CD4-positive, alpha-beta T cell (primary cell): ENCODE results near the gene NR1H4. TPM values are rescaled to one million over a fixed set of nuclear protein-coding genes. Genes with fewer than 3 reads are reported as not detected.
A peak's percentile ranks its signal among the peaks of the same experiment; 100 is the strongest.

Source experiments
- ATAC-seq: fragments of 200-7000 bp; cut with Tn5 transposase; one replicate; pipeline ENCODE4 v1.10.0; 2022; ENCODE audit warnings: mild to moderate bottlenecking; ENCODE audit not compliant: poor library complexity
- CTCF ChIA-PET: fragments of 350-600 bp; sonication (Branson Sonifier 250); formaldehyde crosslinking; loops from one replicate; lab custom pipeline; 2021; ENCODE audit warnings: antibody characterized with exemption, inconsistent platforms; lab: Charles Lee
- POLR2A ChIA-PET: fragments of 350-600 bp; sonication (Branson Sonifier 250); formaldehyde crosslinking; loops from one replicate; lab custom pipeline; 2021; ENCODE audit warnings: antibody characterized with exemption, inconsistent platforms; lab: Charles Lee
- DNase-seq, 14 experiments: peaks; one replicate each; pipeline ENCODE4 v3.0.0-alpha.2; 2013 to 2020; ENCODE audit warnings: mixed read lengths in 2 of 14
- H3K27ac ChIP-seq, 2 donors: one replicate each; pipeline versions ENCODE4 v1.5.1 to v1.7.0; 2013; ENCODE audit warnings: low read length in 2 of 2, low read depth in 1 of 2, mild to moderate bottlenecking in 1 of 2
- H3K27me3 ChIP-seq, 2 experiments: 1 replicate in 1 of 2; 2 replicates in 1 of 2; pipeline versions ENCODE4 v1.6.1 to v1.7.0; 2013; ENCODE audit warnings: low read length in 2 of 2, control low read depth in 1 of 2, mild to moderate bottlenecking in 1 of 2, moderate library complexity in 1 of 2; ENCODE audit not compliant: insufficient read depth in 2 of 2, control insufficient read depth in 1 of 2
- H3K36me3 ChIP-seq: one replicate; pipeline ENCODE4 v1.6.1; 2013; ENCODE audit warnings: low read length, control low read depth; ENCODE audit not compliant: insufficient read depth
- H3K4me1 ChIP-seq: one replicate; pipeline ENCODE4 v1.6.1; 2013; ENCODE audit warnings: low read length, control low read depth; ENCODE audit not compliant: insufficient read depth
- H3K4me3 ChIP-seq: one replicate; pipeline ENCODE4 v1.5.1; 2013; ENCODE audit warnings: mild to moderate bottlenecking, low read length, moderate library complexity
- H3K9me3 ChIP-seq, 2 experiments: 1 replicate in 1 of 2; 2 replicates in 1 of 2; pipeline versions ENCODE4 v1.6.1 to v1.7.0; 2013; ENCODE audit warnings: low read length in 2 of 2, mild to moderate bottlenecking in 2 of 2, control low read depth in 1 of 2, moderate library complexity in 1 of 2; ENCODE audit not compliant: control insufficient read depth in 1 of 2, insufficient read depth in 1 of 2
- H3K27ac Mint-ChIP-seq: one replicate; pipeline ENCODE4 v1.8.0; 2020; ENCODE audit warnings: mixed read lengths
- H3K27me3 Mint-ChIP-seq: one replicate; pipeline ENCODE4 v1.8.0; 2021; ENCODE audit warnings: mixed read lengths
- H3K36me3 Mint-ChIP-seq: one replicate; pipeline ENCODE4 v1.8.0; 2021; ENCODE audit warnings: low read depth, mixed read lengths
- H3K4me1 Mint-ChIP-seq: one replicate; pipeline ENCODE4 v1.8.0; 2021; ENCODE audit warnings: low read depth, mixed read lengths
- H3K4me3 Mint-ChIP-seq: one replicate; pipeline ENCODE4 v1.8.0; 2020; ENCODE audit warnings: mild to moderate bottlenecking, mixed read lengths
- H3K9me3 Mint-ChIP-seq: one replicate; pipeline ENCODE4 v1.8.0; 2020; ENCODE audit warnings: mixed read lengths
- CTCF ChIP-seq: fragments of 200-600 bp; IDR thresholded peaks from one replicate; pipeline ENCODE4 v1.8.0; 2022; ENCODE audit warnings: antibody characterized with exemption, mild to moderate bottlenecking
- intact Hi-C, 2 experiments: fragments of 100-400 bp; cut with DNase I in 1 of 2; cut with micrococcal nuclease in 1 of 2; formaldehyde crosslinking; loops; one replicate each; pipeline versions ENCODE4 v1.15.1 to v1.9.0; 2023 to 2025; cut with DNase I, micrococcal nuclease
- total RNA-seq, 174 experiments: library from RNA in 2 of 174; stranded (reverse) in 2 of 174; gene quantifications; one replicate each; pipeline ENCODE4 v1.2.3 and lab custom pipeline; 2021 to 2026

The NR1H4 gene
- total RNA-seq, 2 experiments from 2014 or later = not detected

- Histone ChIP-seq H3K4me3 (no peak overlapping the region), H3K4me1 (no peaks in the 10 kb centered on the region), H3K36me3 (no peaks in the 10 kb centered on the region), H3K27me3 (peaks cover 6 to 7% of the 10 kb centered on the region in 2 experiments), H3K9me3 (no peaks in the 10 kb centered on the region), H3K27ac (no peak overlapping the region)
- no peaks in the 10 kb centered on the region for H3K9me3 Mint-ChIP-seq
- H3K27ac Mint-ChIP-seq = no peak overlapping the region
- ATAC-seq (no peak), DNase-seq (no peak)
- no peaks in the 10 kb centered on the region for H3K4me1 Mint-ChIP-seq
- H3K36me3 Mint-ChIP-seq = no peaks in the 10 kb centered on the region
- intact Hi-C loops = no loop called here
- H3K4me3 Mint-ChIP-seq = no peak overlapping the region
- H3K27me3 Mint-ChIP-seq = peaks cover 38% of the 10 kb centered on the region
- ChIA-PET CTCF (no interaction called here), POLR2A (no interaction called here)
- TF ChIP-seq CTCF = no peak
Observed at GRCh38 chr12:100564905-100565467, 91.3 kb downstream of the NR1H4 start.

DNA sequence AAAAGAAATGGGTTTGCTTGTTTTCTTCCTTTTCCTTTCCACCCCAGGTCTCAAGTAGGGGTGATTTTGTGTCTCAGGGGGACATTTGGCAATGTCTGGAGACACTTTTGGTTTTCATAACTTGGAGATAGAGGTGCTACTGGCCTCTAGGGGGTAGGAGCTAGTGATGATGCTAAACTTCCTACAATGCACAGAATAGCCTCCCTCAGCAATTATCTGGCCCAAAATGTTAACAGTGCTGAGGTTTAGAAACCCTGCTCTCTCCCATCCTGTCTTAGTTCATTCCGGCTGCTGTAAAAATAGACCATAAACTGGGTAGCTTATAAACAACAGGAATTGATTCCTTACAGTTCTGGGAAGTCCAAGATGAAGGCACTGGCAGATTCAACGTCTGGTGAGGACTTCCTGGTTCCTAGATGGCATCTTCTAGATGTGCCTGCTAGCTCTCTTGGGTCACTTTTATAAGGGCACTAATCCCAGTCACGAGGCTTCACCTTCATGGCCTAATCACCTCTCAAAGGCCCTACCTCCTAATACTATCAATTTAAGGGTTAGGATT is 92.4 kb downstream of the NR1H4 start:
- H3K4me1 Mint-ChIP-seq = no peaks in the 10 kb centered on the region
- TF ChIP-seq CTCF = no peak
- Histone ChIP-seq H3K27ac (no peak overlapping the region), H3K4me1 (no peaks in the 10 kb centered on the region), H3K9me3 (no peaks in the 10 kb centered on the region), H3K36me3 (no peaks in the 10 kb centered on the region), H3K4me3 (no peak overlapping the region), H3K27me3 (peaks cover 6 to 7% of the 10 kb centered on the region in 2 experiments)
- H3K27ac Mint-ChIP-seq = no peak overlapping the region
- H3K27me3 Mint-ChIP-seq = peaks cover 30% of the 10 kb centered on the region
- DNase-seq = no peak
- no peak for ATAC-seq
- ChIA-PET CTCF (no interaction called here), POLR2A (no interaction called here)
- no peaks in the 10 kb centered on the region for H3K9me3 Mint-ChIP-seq
- no peak overlapping the region for H3K4me3 Mint-ChIP-seq
- no peaks in the 10 kb centered on the region for H3K36me3 Mint-ChIP-seq
- intact Hi-C loops = no loop called here

- DNase-seq = peak in 3 of 14 experiments; percentile 17 to 58 (median 46)
- ChIA-PET CTCF (no interaction called here), POLR2A (no interaction called here)
- Mint-ChIP-seq H3K4me1 (no peaks in the 10 kb centered on the region), H3K27ac (no peak overlapping the region), H3K9me3 (no peaks in the 10 kb centered on the region), H3K27me3 (peaks cover 30% of the 10 kb centered on the region), H3K36me3 (no peaks in the 10 kb centered on the region), H3K4me3 (no peak overlapping the region)
- no peaks in the 10 kb centered on the region for H3K9me3 ChIP-seq
- H3K4me1 ChIP-seq = no peaks in the 10 kb centered on the region
- H3K36me3 ChIP-seq = no peaks in the 10 kb centered on the region
- no peak overlapping the region for H3K4me3 ChIP-seq
- H3K27ac ChIP-seq = no peak overlapping the region
- ATAC-seq = no peak
- intact Hi-C loops = no loop called here
- H3K27me3 ChIP-seq = peaks cover 6 to 7% of the 10 kb centered on the region in 2 experiments
- TF ChIP-seq CTCF = no peak
Observed at GRCh38 chr12:100566887-100567637, 93.4 kb downstream of the NR1H4 start.
